AG08396 (cell line): Measurements from ENCODE around the gene PLA2G4B.

Source experiments
- DNase-seq: peaks from one replicate; pipeline ENCODE4 v3.0.0; 2012; ENCODE audit warnings: low spot score, mixed read lengths

The PLA2G4B gene

DNA sequence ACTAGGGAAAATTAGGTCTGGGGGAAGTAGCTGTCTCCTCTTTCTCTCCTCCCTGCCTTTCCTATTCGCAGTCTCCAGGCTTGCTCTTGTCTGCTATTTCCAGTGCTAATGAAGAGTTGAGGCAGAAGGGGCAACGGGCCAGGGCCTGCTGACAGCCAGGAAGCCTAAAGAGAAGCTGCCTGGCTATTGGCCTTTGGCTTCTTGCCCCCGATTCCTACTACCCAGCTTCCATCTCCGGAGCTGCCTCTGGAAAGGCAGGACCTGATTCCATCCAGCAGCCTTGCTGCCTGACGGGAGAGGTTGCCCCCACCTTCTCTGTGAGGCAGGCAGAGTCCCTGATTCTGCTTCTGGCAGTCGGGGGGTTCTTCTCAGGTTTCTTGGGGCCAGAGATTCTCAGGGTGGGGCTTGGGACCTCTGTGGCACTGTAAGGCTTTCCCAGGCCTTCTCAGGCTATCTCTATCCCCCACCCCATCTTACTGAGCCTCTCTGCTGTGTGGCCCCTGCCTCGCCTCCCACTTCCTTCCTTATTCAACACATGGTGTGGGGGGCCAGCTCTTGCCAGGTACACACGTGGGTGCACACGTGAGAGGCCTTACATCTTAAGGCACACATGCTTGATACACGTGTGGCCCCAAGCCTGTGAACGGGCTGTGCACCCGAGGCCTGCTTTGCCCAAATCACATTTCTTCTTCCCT, 29.0 kb upstream of the PLA2G4B start:
- DNase-seq, result no peak

DNA sequence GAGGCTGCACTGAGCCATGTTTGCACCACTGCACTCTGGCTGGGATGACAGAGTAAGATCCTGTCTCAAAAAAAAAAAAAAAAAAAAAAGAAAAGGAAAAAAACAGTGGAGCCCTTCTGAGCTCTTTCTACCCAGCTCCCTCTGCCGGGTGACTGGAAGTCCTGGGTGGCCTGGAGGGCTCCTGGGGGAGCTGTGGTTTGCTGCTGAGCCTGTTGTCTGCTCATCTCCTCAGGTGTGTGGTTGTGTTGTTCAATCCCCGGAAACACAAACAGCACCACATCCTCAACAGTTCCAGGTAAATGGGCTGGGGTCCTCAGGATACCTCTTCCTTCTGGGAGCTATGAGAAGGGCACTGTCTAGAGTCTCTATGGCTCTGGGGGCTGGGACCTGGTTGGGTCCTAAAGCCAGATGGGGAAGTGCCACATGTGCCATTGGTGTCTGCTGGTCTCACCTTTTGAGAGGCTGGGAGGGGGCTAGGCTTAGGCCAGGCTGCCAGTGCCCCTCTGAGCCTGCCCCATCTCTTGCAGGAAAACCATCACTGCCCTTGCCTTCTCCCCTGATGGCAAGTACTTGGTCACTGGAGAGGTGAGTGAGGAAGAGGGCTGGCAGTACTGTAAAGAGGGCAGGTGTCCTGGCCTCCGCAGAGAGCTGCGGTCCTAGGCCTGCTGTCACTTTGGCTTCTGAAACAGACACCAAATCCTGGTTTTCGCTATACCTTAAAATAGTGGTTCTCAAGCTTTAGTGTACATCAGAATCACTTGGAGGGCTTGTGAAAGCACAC, 27.8 kb upstream of the PLA2G4B start:
- DNase-seq, result no peak

DNA sequence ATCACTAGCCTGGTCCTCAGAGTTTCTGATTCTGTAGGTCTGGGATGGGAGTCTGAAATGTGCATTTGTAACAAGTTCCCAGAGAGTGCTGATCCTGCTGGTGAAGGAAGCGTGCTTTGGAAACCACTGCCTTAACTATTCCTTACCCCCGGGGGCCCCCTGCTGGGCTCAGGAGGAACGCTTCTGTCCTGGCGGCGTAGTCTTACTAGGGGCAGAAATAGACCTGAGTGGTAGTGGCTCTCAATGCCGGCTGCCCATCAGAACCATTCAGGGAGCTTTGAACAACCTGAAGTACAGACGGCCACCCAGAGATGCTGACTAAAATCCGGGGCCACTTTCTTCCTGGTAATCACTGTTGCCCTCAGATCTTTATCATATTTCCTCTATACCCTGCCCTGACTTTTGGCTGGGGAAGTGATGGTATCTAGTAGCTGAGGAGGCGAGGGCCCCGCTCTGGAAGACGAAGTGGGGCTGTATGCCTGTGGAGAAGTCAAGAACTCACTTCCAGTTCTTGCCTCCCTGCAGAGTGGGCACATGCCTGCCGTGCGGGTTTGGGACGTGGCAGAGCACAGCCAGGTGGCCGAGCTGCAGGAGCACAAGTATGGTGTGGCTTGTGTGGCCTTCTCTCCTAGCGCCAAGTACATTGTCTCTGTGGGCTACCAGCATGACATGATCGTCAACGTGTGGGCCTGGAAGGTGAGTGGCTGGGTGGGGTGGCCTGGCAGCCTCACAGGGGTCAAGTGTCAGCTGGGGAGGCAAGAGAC, 27.0 kb upstream of the PLA2G4B start:
- peak; percentile 85 for DNase-seq

DNA sequence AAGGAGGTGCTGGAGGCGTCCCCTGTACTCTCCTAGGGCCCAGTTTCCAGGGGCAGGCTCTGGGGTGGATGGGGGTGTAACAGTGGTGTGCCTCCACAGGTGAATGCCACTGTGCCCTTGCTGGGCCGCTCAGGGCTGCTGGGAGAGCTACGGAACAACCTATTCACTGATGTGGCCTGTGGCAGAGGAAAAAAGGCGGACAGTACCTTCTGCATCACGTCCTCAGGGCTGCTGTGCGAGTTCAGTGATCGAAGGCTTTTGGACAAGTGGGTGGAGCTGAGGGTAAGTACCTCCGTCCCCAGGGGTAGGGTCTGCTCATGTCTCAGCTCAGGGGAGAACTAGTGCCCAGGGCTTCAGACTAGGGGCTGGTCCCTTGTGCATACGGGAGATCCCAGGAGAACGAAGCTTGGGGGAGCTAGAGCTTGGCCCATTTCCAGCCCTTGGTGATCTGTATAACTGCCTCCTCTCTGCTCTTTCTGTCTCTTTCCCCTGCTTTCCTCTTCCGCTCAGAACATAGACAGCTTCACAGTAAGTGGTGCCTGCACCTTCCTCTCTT, 25.7 kb upstream of the PLA2G4B start:
- no peak for DNase-seq

DNA sequence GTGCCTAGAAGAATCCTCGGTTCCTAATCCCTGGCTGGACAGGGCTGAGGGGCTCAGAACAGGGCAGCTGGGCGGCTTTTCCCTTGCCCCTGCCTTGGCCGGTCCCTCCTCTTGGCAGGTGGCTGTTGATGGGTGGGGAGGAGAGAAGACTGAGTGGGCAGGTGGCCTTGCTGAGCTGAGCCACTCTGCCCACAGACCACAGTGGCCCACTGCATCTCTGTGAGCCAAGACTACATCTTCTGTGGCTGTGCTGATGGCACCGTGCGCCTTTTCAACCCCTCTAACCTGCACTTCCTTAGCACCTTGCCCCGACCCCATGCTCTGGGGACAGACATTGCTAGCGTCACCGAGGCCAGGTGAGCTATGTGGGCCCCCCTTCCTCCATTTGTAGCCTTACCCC, 25.2 kb upstream of the PLA2G4B start:
- DNase-seq, result no peak

DNA sequence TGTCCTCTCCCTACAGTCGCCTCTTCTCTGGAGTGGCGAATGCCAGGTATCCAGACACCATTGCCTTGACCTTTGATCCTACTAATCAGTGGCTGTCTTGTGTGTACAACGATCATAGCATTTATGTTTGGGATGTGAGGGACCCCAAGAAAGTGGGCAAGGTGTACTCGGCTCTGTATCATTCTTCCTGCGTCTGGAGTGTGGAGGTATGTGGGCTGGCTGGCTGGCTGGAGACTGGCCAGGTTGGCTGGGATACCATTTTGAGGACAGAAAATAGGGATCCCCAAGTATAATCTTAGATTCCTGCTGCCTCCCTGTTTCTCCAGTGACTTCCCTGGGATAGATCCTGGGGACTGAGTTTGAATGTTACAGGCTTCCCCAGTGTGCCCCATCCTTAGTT, 24.1 kb upstream of the PLA2G4B start:
- DNase-seq, result no peak

DNA sequence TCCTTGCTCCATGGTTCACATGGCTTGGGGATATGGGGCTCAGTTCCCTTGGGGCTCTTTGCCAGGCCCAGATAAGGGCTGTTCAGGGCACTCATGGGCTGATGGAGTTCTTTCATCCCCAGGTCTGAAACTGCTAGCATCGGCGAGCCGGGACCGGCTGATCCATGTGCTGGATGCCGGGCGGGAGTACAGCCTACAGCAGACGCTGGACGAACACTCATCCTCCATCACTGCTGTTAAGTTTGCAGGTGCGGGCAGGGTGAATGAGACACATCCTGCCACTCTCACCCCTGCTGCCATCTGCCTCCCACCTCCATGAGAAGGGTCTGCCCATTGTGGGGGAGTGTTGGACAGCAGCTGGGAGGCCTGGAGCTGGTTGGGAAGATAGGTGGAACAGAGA, 21.9 kb upstream of the PLA2G4B start:
- DNase-seq, result no peak

DNA sequence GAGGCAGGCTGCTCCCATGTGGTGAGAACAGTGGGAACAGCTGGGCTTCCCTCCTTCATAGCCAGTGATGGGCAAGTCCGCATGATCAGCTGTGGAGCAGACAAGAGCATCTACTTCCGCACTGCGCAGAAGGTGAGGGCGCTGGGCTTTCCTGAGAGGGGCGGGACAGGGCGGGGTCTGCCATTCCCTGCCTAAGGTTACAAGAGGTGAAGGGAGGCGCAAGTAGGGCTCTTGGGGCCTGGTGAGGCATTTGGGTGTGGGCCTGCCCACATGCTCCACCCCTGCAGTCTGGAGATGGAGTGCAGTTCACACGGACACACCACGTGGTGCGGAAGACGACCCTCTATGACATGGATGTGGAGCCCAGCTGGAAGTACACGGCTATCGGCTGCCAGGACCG, 21.3 kb upstream of the PLA2G4B start:
- no peak for DNase-seq

DNA sequence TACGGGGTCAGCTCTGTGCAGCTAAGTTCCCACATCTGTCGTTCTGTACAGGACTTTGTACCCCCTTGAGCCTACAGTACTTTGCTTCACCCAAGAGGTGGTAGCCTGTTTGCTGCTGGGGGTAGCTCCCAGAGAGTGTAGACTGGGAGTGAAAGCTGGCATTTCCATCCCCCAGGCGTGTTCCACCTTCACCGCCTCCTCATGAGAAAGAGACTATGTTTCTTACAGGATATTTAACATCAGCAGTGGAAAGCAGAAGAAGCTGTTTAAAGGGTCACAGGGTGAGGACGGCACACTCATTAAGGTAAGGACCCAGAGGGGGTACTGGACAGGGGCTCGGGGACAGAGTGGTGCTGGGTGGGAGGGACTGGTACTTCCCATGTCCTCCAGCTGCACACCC, 20.9 kb upstream of the PLA2G4B start:
- DNase-seq, result no peak

DNA sequence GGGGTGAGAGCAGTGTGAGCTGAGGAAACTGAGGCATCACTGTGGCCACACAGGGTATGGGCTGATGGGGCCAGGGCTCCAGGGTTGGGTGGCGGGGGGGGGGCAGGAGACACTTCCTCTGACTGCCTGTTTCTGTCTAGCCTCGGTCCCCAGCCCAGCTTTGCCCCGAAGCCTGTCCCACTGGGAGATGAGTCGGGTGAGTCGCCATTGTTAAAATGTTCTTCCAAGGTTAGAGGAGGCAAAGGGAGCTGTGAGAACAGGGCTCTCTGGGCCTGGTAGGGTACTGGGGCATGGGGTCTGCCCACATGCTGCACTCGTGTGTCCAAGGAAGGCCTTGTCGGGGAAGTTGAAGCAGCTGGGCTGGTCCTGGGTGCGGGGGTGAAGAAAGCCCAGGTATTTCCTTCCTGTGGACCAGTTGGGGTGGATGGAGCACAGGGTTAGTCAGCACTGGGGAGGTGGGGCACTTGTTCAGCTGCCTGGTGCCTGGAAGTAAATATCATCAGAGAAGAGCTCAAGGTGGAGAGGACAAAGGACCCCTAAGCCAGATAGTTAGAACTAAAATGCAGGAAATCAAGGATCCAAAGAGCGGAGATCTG, 19.1 kb upstream of the PLA2G4B start:
- DNase-seq, result no peak

DNA sequence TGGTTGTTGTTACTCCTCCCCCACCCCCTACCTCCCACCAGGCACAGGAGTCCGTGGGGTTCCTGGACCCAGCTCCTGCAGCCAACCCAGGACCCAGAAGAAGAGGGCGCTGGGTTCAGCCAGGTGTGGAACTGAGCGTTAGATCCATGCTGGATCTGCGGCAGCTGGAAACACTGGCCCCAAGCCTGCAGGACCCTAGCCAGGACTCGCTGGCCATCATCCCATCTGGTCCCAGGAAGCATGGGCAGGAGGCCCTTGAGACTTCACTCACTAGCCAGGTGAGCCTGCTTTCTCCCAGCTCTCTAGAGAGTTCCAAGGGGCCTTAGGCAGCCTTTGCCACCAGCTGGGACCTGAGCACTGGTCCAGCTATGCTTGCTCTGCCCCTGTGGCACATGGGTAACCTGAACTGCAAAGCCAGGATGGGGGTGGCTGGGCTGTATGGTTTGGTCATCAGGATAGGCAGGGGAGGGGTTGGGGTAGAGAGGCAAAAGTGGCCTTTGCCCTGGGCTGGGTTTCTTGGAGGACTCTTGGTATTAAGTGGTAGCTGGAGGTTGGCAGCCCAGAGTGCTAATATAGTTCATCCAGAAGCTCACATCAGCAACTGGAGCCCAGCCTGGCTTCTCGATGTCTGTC, 17.7 kb upstream of the PLA2G4B start:
- DNase-seq, result no peak

DNA sequence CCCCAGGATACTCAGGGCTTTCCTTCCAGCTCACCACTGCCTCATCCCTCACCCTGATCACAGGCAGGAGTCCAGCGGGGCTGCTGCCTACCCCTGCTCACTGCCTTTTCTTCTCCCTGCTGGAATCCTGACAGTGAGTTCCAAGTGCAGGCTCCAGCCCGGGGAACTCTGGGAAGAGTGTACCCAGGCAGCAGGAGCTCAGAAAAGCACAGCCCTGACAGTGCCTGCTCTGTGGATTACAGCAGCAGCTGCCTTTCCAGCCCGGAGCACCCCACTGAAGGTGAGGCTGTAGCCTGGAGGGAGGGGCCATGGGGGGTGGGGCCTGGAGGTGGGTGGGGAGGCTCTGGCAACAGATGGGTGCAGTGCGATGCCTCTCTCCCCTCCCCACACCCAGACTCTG, 16.8 kb upstream of the PLA2G4B start:
- DNase-seq, result no peak

DNA sequence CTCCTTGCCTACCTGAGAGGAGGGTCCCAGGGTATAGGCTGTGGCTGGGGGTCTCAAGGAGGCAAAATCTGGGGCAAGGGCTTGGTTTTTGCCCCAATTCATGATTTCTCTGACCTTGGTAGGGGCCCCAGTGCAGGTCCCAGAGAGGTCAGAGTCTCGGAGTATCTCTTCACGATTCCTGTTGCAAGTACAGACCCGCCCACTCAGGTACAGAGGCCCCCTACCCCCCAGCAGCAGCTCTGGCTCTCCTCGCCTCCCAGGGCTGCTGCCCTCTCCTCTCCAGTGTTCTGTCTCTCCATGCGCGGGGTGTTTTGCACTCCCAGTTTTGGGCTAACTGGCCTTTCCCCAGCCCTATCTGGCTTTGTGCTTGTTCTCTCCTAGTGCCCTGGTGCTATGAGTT, 16.2 kb upstream of the PLA2G4B start:
- no peak for DNase-seq

DNA sequence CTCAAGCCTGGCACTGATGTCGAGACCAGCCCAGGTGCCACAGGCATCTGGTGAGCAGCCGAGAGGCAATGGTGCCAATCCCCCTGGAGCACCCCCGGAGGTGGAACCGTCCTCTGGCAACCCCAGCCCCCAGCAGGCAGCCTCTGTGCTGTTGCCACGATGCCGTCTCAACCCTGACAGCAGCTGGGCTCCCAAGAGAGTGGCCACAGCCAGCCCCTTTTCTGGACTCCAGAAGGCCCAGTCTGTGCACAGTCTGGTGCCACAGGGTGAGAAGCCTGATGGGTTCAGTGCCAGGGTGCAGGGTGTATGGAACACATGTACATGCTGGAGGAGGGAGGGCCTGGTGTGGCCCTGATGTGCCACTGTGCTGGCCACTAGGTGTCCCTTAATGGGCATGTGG, 15.7 kb upstream of the PLA2G4B start:
- DNase-seq, result no peak

DNA sequence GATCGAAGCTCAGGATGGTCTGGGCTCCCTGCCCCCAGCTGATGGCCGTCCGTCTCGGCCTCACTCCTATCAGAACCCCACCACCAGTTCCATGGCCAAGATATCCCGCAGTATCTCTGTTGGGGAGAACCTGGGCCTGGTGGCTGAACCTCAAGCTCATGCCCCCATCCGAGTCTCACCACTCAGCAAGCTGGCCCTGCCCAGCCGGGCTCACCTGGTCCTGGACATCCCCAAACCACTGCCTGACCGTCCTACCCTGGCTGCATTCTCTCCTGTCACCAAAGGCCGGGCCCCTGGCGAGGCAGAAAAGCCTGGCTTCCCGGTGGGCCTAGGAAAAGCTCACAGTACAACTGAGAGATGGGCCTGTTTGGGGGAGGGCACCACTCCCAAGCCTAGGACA, 15.1 kb upstream of the PLA2G4B start:
- DNase-seq, result no peak

DNA sequence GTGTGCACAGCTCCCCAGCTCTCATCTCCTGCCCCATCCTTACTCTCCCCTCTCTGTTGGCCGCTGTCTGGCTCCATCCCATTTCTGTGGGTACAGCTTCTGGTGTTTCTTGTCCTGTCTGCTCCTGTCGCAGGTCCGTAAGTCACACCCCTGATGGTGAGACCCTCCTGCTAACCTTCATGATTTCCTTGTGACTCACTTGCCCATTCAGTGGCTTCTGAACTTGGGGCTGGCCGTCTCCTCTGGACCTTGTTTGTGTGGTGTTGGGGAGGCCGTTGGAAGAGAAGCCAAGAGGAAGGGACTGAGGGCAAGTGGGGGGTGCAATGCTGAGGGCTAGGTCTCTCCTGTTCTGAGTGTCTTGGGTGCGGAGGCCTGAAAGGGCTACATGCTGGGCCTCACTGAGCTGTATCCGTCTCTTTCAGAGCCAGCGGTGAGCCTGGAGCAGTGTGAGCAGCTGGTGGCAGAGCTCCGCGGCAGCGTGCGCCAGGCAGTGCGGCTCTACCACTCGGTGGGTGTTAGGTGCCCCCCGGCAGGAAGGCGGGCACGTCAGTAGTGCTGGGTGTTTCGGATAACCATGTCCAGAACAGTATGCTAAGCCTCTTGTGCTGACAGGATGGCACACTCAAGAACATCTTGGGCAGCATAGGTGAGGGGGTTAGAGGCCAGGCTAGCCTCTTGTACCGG, 14.4 kb upstream of the PLA2G4B start:
- DNase-seq, result no peak

DNA sequence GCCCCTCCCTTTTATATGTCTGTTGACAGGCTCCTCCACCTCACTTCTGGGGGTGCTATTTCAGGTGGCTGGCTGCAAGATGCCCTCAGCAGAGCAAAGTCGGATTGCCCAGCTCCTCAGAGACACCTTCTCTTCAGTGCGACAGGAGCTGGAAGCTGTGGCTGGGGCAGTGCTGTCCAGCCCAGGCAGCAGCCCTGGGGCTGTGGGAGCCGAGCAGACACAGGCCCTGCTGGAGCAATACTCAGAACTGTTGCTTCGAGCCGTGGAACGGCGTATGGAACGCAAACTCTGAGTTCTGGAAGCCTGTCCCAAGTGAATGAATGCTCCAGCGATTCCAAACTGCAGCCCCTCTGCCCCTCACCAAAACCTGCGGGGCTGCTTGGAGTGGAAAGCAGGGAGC, 13.5 kb upstream of the PLA2G4B start:
- no peak for DNase-seq

DNA sequence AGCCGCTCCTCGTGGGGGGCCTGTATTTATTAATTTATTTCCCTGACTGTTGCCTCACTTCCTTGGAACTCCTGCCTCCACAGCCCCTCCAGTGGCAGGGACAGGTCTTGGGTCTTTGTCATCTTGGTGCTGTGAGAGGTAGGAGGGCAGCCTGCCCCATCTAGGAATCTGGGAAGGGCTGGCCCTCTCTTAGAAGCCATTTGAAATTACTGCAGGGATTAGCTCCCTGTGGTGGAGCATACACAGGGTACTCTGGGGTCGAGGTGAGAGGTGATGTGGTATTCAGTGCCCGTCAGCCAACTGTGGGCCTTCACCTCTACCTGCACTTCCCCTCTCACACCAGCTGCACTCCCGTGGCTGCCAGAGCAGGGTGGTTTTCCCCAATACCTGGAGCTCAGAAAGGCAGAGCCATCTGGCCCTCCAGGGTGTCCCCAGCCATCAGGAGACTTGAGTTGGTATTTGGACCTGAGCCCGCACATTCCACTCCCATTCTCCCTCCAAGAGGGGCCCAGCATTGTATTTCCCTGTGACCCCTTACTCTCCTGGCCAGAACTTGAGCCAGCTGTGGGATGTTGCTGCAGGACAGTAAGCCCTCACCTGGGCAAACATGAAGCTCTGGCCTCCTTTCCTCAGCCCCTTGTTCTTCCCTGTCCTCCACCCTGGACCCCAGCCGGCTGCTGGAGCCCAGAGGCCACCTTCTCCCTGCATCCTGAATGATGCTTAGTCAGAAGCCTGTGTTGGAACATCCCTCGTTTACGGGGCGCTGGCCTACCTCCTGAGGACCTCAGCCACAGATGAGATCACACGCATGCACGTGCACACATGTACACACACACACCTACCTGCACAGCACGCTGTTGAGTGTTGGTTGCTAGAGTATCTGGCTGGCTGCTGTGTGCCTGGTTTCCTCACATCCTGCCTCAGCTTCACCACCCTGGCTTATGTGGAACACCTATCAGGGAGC, 12.8 kb upstream of the PLA2G4B start:
- DNase-seq, result no peak

DNA sequence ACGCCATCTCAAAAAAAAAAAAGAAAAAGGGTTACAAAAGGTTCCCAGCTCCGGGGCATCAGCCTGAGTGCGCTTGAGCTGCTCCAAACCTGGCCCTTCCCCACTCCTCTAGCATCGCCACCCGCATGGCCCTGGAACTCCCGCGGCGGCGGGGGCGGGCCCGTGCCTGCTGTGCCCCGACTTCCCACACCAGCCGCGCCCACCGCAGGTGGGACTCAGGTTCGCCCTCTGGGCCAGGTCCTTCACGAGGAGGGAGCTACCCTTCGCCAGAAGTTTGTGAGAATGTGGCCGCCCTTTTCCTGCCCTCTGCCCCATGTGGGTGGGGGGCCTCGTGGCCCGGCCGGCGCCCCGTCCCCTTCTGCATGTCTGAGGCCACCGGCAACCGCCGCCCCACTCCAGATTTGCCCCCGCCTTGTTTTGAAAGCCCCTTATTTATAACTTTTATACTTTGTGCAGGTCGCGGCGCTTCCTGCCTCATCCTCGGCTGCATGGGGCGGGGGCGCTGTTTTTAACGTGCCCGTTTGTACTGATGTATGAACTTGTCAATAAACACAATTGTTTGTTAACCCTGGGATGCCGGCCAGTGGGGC, 11.3 kb upstream of the PLA2G4B start:
- DNase-seq, result no peak
